Measurements from ENCODE around the gene HYLS1.
A peak's percentile ranks its signal among the peaks of the same experiment; 100 is the strongest.

The HYLS1 gene

DNA sequence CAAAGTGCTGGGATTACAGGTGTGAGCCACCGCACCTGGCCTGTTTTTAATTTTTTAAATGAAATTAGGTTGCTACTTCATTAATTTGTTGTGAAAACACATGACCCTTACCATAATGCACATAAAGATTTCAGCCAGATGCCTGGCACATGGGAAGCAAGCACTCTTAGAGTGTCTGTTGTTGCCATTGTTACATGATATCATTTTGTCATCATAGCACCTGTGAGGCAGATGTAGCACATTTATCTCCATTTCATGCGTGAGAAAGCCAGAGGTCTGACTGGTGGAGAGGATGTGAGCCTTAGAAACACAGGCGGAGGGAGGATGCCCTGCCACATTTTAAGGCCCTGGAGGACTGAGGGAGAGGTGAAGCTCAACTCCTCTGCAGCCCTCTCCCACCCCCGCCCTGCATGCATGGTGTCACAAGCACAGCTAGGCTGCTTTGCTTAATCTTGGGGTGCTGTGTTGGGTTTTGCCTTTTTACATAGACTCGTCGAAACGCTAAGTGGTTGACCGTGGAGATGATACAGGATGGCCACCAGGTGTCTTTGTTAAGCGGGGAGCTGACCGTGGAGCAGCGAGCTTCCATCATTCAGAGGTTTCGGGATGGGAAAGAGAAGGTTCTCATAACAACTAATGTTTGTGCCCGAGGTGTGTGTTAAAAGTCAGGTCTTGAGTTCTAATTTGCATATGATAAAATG, 30.8 kb downstream of the HYLS1 start:
- DNase-seq (ENCODE audit: extremely low spot score): no peak
- POLR2A ChIA-PET: no interaction called here
- CTCF ChIA-PET: interaction anchor here (1.1 to 1.9 kb wide), 3 partner anchors 21 to 276 kb away, joined by 3 to 8 read pairs (median 3); no protein-coding TSS in a partner anchor
- TF ChIP-seq, protein P1, sequence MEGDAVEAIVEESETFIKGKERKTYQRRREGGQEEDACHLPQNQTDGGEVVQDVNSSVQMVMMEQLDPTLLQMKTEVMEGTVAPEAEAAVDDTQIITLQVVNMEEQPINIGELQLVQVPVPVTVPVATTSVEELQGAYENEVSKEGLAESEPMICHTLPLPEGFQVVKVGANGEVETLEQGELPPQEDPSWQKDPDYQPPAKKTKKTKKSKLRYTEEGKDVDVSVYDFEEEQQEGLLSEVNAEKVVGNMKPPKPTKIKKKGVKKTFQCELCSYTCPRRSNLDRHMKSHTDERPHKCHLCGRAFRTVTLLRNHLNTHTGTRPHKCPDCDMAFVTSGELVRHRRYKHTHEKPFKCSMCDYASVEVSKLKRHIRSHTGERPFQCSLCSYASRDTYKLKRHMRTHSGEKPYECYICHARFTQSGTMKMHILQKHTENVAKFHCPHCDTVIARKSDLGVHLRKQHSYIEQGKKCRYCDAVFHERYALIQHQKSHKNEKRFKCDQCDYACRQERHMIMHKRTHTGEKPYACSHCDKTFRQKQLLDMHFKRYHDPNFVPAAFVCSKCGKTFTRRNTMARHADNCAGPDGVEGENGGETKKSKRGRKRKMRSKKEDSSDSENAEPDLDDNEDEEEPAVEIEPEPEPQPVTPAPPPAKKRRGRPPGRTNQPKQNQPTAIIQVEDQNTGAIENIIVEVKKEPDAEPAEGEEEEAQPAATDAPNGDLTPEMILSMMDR (IDR thresholded peaks at IDR 0.05; ENCODE audit: control extremely low read depth, extremely low read depth, low read depth, missing control alignments): no peak

DNA sequence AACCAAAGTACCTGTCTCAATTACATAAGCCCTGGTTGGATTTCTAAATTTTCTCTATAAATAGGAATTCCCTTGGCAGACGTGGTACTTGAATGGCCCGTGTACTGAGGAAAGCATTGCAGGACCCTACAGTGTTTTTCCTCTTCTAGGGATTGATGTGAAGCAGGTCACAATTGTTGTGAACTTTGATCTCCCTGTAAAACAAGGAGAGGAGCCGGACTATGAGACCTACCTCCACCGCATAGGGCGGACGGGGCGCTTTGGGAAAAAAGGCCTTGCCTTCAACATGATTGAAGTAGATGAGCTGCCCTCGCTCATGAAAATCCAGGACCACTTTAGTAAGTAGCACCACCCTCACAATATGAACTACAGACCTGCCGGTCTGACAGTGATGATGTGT, 33.6 kb downstream of the HYLS1 start:
- POLR2A ChIA-PET: interaction anchor here (0.6 kb wide), 1 partner anchor 366 kb away, joined by 3 read pairs; no protein-coding TSS in a partner anchor

DNA sequence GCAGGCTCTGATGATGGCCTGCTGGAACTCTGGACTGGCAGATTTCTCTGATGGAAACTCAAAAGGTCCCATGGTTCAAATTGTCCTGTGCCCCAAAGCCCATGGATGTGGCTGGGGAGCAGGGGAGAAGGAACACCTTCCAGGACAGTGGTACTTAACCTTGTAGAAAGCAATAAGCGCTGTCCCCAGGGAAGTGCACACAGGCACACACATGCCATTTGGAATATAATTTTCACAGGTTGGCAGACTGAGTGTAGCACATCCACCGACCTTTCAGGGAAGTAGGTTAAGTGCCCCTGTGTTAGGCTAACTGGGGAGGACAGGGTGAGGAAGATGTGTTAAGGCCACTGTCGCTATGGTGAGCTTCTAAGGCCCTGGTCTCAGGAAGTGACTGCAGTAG, 34.7 kb downstream of the HYLS1 start:
- no peak for DNase-seq (ENCODE audit: extremely low spot score)
- CTCF ChIA-PET: interaction anchor here (1.2 to 5.5 kb wide), 9 partner anchors 10 to 558 kb away, joined by 3 to 69 read pairs (median 5); partner anchors contain the start of gene PUS3
- TF ChIP-seq, protein P1 (IDR thresholded peaks at IDR 0.05; ENCODE audit: control extremely low read depth, extremely low read depth, low read depth, missing control alignments): no peak
- POLR2A ChIA-PET: no interaction called here

More for the DNA sequence above, 33.6 kb downstream of the HYLS1 start:
- TF ChIP-seq, protein P1 (IDR thresholded peaks at IDR 0.05; ENCODE audit: control extremely low read depth, extremely low read depth, low read depth, missing control alignments): no peak
- no peak for DNase-seq (ENCODE audit: extremely low spot score)
- CTCF ChIA-PET: interaction anchor here (1.2 to 5.5 kb wide), 6 partner anchors 11 to 1069 kb away, joined by 3 to 69 read pairs (median 4); partner anchors contain the start of gene PUS3

DNA sequence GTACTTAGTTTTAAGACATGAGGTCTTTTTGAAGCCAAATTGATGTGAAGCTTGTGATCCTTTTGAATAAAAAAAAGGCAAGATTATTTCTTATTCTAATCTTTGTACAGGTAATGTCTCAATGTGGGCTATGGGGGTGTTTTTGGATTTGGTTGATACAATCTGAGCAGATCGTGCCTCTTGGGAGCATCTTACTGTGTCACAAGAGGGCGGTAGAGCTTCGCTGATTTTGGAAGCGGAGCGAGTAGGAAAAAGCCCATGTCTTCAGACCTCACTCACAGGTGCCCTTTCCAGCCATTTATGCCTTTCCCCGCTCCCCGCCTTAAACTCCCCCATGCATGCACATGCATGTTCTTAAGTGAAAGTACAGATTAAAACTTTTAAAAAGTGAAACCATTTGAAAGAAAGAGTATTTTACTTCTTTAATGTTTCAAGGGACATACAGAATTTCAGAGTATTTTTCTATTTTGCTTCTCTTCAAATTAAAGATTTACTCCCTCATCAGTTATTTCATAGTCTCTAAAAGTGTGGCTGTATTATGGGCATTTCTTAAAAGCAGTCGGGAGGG, 35.6 kb downstream of the HYLS1 start:
- ChIA-PET POLR2A (no interaction called here), CTCF (interaction anchor here (1.0 to 5.5 kb wide), 13 partner anchors 9 to 557 kb away, joined by 3 to 69 read pairs (median 4); no protein-coding TSS in a partner anchor)
- peak; percentile 73 for DNase-seq (ENCODE audit: extremely low spot score)
- TF ChIP-seq, protein P1 (IDR thresholded peaks at IDR 0.05; ENCODE audit: control extremely low read depth, extremely low read depth, low read depth, missing control alignments): peak; percentile 84

DNA sequence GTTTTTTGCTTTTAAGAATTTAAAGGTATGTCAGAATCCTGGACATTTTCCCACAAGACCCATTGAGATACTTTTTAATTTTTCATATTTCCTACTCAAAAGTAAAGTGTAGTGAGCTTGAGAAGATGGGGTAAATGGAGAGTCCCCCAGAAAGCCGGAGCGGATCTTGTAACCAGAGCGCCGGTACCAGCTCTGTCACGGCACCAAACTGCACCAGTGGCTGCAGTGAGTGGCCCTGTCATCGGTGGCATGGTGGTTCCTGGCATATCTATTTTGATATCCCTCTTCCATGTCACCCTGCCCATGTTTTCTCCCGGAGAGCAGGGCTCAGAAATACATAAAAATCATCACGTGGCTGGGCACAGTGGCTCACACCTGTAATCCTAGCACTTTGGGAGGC, 36.2 kb downstream of the HYLS1 start:
- no peak for DNase-seq (ENCODE audit: extremely low spot score)
- CTCF ChIA-PET: interaction anchor here (1.0 to 5.5 kb wide), 12 partner anchors 10 to 557 kb away, joined by 3 to 69 read pairs (median 4); no protein-coding TSS in a partner anchor
- POLR2A ChIA-PET: no interaction called here
- TF ChIP-seq, protein P1 (IDR thresholded peaks at IDR 0.05; ENCODE audit: control extremely low read depth, extremely low read depth, low read depth, missing control alignments): no peak

DNA sequence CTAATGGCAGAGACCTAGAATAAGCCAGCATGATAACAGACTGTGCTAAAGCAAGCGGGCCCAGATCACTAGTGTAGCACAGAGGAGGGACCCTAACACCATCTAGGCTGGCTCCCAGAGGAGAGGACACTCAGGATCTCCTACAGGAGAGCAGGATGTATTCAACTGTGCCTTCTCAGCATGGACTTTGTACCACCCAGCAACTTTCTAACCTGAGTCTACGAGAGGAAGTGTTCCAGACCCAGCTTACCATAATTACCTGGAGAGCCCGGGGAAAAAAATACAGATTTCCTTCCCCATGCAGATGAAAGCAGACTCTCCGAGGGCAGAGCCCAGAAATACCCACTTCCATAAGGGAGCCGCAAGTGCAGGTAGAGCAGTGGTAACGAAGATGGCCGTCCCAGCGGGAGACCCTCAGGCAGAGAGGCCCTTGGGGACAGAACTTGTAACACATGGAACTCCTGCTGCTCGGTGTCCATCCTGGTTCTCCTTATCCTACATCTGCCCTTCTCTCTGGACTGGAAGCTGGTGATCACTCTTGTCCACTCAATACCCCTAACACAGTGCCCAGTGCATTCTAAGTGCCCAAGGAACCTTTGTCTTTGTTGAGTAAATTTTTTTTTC, 37.0 kb downstream of the HYLS1 start:
- CTCF ChIA-PET: interaction anchor here (1.0 to 5.5 kb wide), 7 partner anchors 10 to 556 kb away, joined by 3 to 69 read pairs (median 4); no protein-coding TSS in a partner anchor
- DNase-seq (ENCODE audit: extremely low spot score): no peak
- POLR2A ChIA-PET: no interaction called here
- TF ChIP-seq, protein P1 (IDR thresholded peaks at IDR 0.05; ENCODE audit: control extremely low read depth, extremely low read depth, low read depth, missing control alignments): no peak
